KOPT-K1 (cell line): ENCODE data around the gene NTM.
"Not testable (repeated sequence)": the region's sequence is repeated elsewhere in the genome, so short reads cannot be mapped to it uniquely, and the experiment has no call there.

ENCODE experiments used
- H3K27ac ChIP-seq: fragments of 200-600 bp; sonication (generic); 2 replicates; pipeline ENCODE4 v1.5.1; 2016; ENCODE audit warnings: antibody characterized with exemption, mild to moderate bottlenecking, low read depth, low read length; ENCODE audit not compliant: poor library complexity, severe bottlenecking
- H3K36me3 ChIP-seq: fragments of 200-600 bp; sonication (generic); 2 replicates; pipeline ENCODE4 v1.5.1; 2017; ENCODE audit warnings: antibody characterized with exemption, mild to moderate bottlenecking, low read length, moderate library complexity; ENCODE audit not compliant: insufficient read depth
- H3K9me3 ChIP-seq: fragments of 200-600 bp; sonication (generic); 2 replicates; pipeline ENCODE4 v1.5.1; 2017; ENCODE audit warnings: antibody characterized with exemption, low read length, mild to moderate bottlenecking; ENCODE audit not compliant: insufficient read depth, poor library complexity, severe bottlenecking

NTM gene

GRCh38 chr11:131675121-131675888 is 304.9 kb downstream of the NTM start:
- H3K27ac ChIP-seq, result no peak overlapping the region

GRCh38 chr11:131677828-131678470 is 307.5 kb downstream of the NTM start:
- H3K36me3 ChIP-seq, result no peaks in the 10 kb centered on the region
- H3K9me3 ChIP-seq, result no peaks in the 10 kb centered on the region
- H3K27ac ChIP-seq, result no peak overlapping the region

More at GRCh38 chr11:131675121-131675888, 304.9 kb downstream of the NTM start:
- H3K9me3 ChIP-seq, result no peaks in the 10 kb centered on the region
- no peaks in the 10 kb centered on the region for H3K36me3 ChIP-seq

- no peak overlapping the region for H3K27ac ChIP-seq
Observed at GRCh38 chr11:131678658-131679340, 308.4 kb downstream of the NTM start.

GRCh38 chr11:131680448-131680847 is 310.0 kb downstream of the NTM start:
- not testable (repeated sequence) for H3K27ac ChIP-seq, H3K36me3 ChIP-seq, H3K9me3 ChIP-seq

More at GRCh38 chr11:131678658-131679340, 308.4 kb downstream of the NTM start:
- Histone ChIP-seq H3K36me3 (no peaks in the 10 kb centered on the region), H3K9me3 (no peaks in the 10 kb centered on the region)

- Histone ChIP-seq H3K36me3 (no peaks in the 10 kb centered on the region), H3K9me3 (no peaks in the 10 kb centered on the region), H3K27ac (no peak overlapping the region)
Observed at GRCh38 chr11:131681920-131682319, 311.5 kb downstream of the NTM start.

- H3K27ac ChIP-seq, result no peak overlapping the region
- no peaks in the 10 kb centered on the region for H3K9me3 ChIP-seq
- no peaks in the 10 kb centered on the region for H3K36me3 ChIP-seq
Observed at GRCh38 chr11:131682373-131683015, 312.1 kb downstream of the NTM start.

- H3K9me3 ChIP-seq, result no peaks in the 10 kb centered on the region
Observed at GRCh38 chr11:131683131-131683530, 312.7 kb downstream of the NTM start.

GRCh38 chr11:131683666-131684065 is 313.3 kb downstream of the NTM start:
- H3K36me3 ChIP-seq, result no peaks in the 10 kb centered on the region
- H3K9me3 ChIP-seq, result no peaks in the 10 kb centered on the region
- H3K27ac ChIP-seq, result no peak overlapping the region

More at GRCh38 chr11:131683131-131683530, 312.7 kb downstream of the NTM start:
- Histone ChIP-seq H3K27ac (no peak overlapping the region), H3K36me3 (no peaks in the 10 kb centered on the region)

- no peaks in the 10 kb centered on the region for H3K9me3 ChIP-seq
- no peak overlapping the region for H3K27ac ChIP-seq
- H3K36me3 ChIP-seq, result no peaks in the 10 kb centered on the region
Observed at GRCh38 chr11:131684111-131685060, 314.0 kb downstream of the NTM start.

- Histone ChIP-seq H3K36me3 (no peaks in the 10 kb centered on the region), H3K27ac (no peak overlapping the region), H3K9me3 (no peaks in the 10 kb centered on the region)
Observed at GRCh38 chr11:131685206-131685605, 314.8 kb downstream of the NTM start.

- Histone ChIP-seq H3K27ac (no peak overlapping the region), H3K9me3 (no peaks in the 10 kb centered on the region), H3K36me3 (no peaks in the 10 kb centered on the region)
Observed at GRCh38 chr11:131685906-131686305, 315.5 kb downstream of the NTM start.

GRCh38 chr11:131686836-131687235 is 316.4 kb downstream of the NTM start:
- no peaks in the 10 kb centered on the region for H3K36me3 ChIP-seq
- no peak overlapping the region for H3K27ac ChIP-seq
- no peaks in the 10 kb centered on the region for H3K9me3 ChIP-seq

- H3K36me3 ChIP-seq, result no peaks in the 10 kb centered on the region
- no peak overlapping the region for H3K27ac ChIP-seq
- H3K9me3 ChIP-seq, result no peaks in the 10 kb centered on the region
Observed at GRCh38 chr11:131687291-131688047, 317.1 kb downstream of the NTM start.
